Measurements from ENCODE around the gene PODXL2. TPM values are rescaled to one million over a fixed set of nuclear protein-coding genes. Genes with fewer than 3 reads are reported as not detected.
A peak's percentile ranks its signal among the peaks of the same experiment; 100 is the strongest.

The PODXL2 gene
- total and polyA plus RNA-seq, 2 of the 8 experiments (the other 6 are each of a cell fraction or from before 2014, with no cell fraction given): 27.6 to 31.6 TPM

- H3K36me3 ChIP-seq (ENCODE audit: control insufficient read depth in 2 of 4, insufficient read depth in 4 of 4, low read length in 3 of 4): no peaks in the 10 kb centered on the region
Measured at GRCh38 chr3:127675651-127676391, 46.8 kb downstream of the PODXL2 start.

More at GRCh38 chr3:127675651-127676391, 46.8 kb downstream of the PODXL2 start:
- Histone ChIP-seq H2AFZ (ENCODE audit: low read length) (no peak overlapping the region), H2BK20ac (ENCODE audit: low read length) (no peak overlapping the region), H3K9me3 (ENCODE audit: insufficient read depth in 2 of 2, low read depth in 1 of 2, low read length in 1 of 2) (no peaks in the 10 kb centered on the region), H3K18ac (ENCODE audit: extremely low read depth, low read length) (no peak overlapping the region), H4K91ac (replicated peaks; ENCODE audit: insufficient read length, low read length) (no peak overlapping the region), H2BK12ac (ENCODE audit: low read depth, low read length) (no peak overlapping the region), H2AK5ac (ENCODE audit: low read depth, low read length) (no peak overlapping the region), H3K4ac (replicated peaks; ENCODE audit: insufficient read length, low read depth, low read length) (peak overlapping the region; percentile 44), H3K4me3 (ENCODE audit: extremely low read depth in 1 of 4, insufficient read depth in 2 of 4, low read depth in 3 of 4, low read length in 4 of 4) (no peak overlapping the region), H3K14ac (ENCODE audit: insufficient read length) (no peak overlapping the region), H4K8ac (ENCODE audit: extremely low read depth, insufficient read depth, low read length) (peak overlapping the region; percentile 62), H3K27ac (ENCODE audit: low read depth, low read length) (no peak overlapping the region), H3K56ac (replicated peaks; ENCODE audit: insufficient read length, low read depth, low read length) (no peak overlapping the region), H3K23me2 (ENCODE audit: low read depth, low read length) (peaks cover 12% of the 10 kb centered on the region; the same call in 1 of the 2 replicates), H3K27me3 (replicated peaks in 1 of 4; ENCODE audit: control insufficient read depth in 3 of 4, extremely low read depth in 1 of 4, insufficient read depth in 3 of 4, low read length in 3 of 4) (no peaks in the 10 kb centered on the region; a peak in 2 of 7 replicates), H3K9ac (replicated peaks in 1 of 4; ENCODE audit: extremely low read depth in 1 of 4, low read depth in 3 of 4, low read length in 3 of 4) (0 out of 7 replicates have a peak overlapping the region, but pooled peaks of 1 of the 4 experiments have one; percentile 27), H3K4me2 (ENCODE audit: insufficient read depth in 1 of 2, low read depth in 2 of 2, low read length in 2 of 2) (no peak overlapping the region), H3K79me1 (ENCODE audit: low read depth, low read length) (no peaks in the 10 kb centered on the region), H3K4me1 (replicated peaks in 1 of 4; ENCODE audit: control insufficient read depth in 3 of 4, insufficient read depth in 4 of 4, low read length in 3 of 4) (peaks cover 0 to 14% (median 10%) of the 10 kb centered on the region in 4 experiments; a peak in 6 of 7 replicates), H2BK120ac (replicated peaks; ENCODE audit: low read depth, low read length) (no peak overlapping the region), H4K20me1 (replicated peaks in 1 of 2; ENCODE audit: control insufficient read depth in 1 of 2, insufficient read depth in 2 of 2, low read length in 2 of 2) (peaks cover 0 to 2% of the 10 kb centered on the region in 2 experiments), H3K79me2 (ENCODE audit: control insufficient read depth in 1 of 2, insufficient read depth in 2 of 2, low read length in 2 of 2) (no peaks in the 10 kb centered on the region), H4K5ac (ENCODE audit: insufficient read length, low read depth, low read length) (no peak overlapping the region), H2BK15ac (ENCODE audit: low read length) (no peak overlapping the region), H2BK5ac (ENCODE audit: low read depth, low read length) (no peak overlapping the region), H3K23ac (ENCODE audit: insufficient read length) (no peak overlapping the region)
- TF ChIP-seq RXRA (IDR thresholded peaks at IDR 0.05; ENCODE audit: insufficient read depth, low read depth, low read length) (no peak), EP300 (IDR thresholded peaks at IDR 0.05; ENCODE audit: borderline replicate concordance in 1 of 2, low read depth in 2 of 2, low read length in 2 of 2) (no peak), TAF7 (optimal IDR thresholded peaks at IDR 0.05; ENCODE audit: borderline replicate concordance, low read depth, low read length) (no peak)
- FAIRE-seq (no peak), DNase-seq (ENCODE audit: low read depth in 1 of 2, low spot score in 2 of 2) (peak in 1 of 2 experiments; percentile 39)
- CTCF ChIA-PET (ENCODE audit: partially characterized antibody): interaction anchor here (0.6 to 9.6 kb wide), 2 partner anchors 17 to 156 kb away, joined by 3 to 172 read pairs; no protein-coding TSS in a partner anchor
- POLR2A ChIA-PET (ENCODE audit: partially characterized antibody): interaction anchor here (1.4 kb wide), 1 partner anchor 78 kb away, joined by 5 read pairs; the partner anchor contains the start of gene MCM2
- 89% methylated on average over 29 of the region's 29 CpGs; no CpG with 5 or more reads in 1 of the 2 experiments for WGBS, 2 experiments (ENCODE audit: extremely low coverage in 1 of 2, insufficient coverage in 1 of 2, insufficient read length in 1 of 2, insufficient replicate concordance in 2 of 2, low coverage in 1 of 2, low lambda C conversion rate in 2 of 2, missing lambda C conversion rate in 1 of 2)

Data from H1 (cell line).